Measurements from ENCODE around the gene DNAH17. TPM values are rescaled to one million over a fixed set of nuclear protein-coding genes. Genes with fewer than 3 reads are reported as not detected.

DNAH17 gene
- total RNA-seq, 4 donors from 2014 or later = 0.89 to 15.4 (median 3.8) TPM

DNA sequence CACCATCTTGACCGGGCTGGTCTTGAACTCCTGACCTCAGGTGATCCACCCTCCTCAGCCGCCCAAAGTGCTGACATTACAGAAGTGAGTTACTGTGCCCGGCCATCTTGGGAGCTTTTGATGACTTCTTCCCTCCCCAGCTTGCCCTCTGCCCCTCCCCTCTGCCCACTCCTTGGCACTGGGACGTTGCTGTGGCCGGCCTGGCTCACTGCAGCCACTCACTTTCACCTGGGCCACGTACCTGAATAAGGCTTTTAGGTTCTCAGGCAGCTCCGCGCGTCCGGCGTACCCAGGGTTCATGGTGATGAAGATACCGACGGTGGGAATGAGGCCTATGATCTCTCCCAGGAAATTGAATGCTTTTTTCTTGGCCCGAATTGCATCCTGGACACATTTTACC, 81.6 kb downstream of the DNAH17 start:
- intact Hi-C loops (cut with DNase I; ENCODE audit: low total_unique reads) = loop anchor here (10.0 kb wide), 1 partner anchor 209 kb away; no protein-coding TSS in a partner anchor
- no peak overlapping the region for H3K4me3 ChIP-seq (ENCODE audit: low read depth, poor library complexity, severe bottlenecking)
- WGBS, 2 donors = 88% methylated on average over 14 of the region's 14 CpGs
- no peak for TF ChIP-seq POLR2A (IDR thresholded peaks at IDR 0.05)
- TF ChIP-seq, protein P1, sequence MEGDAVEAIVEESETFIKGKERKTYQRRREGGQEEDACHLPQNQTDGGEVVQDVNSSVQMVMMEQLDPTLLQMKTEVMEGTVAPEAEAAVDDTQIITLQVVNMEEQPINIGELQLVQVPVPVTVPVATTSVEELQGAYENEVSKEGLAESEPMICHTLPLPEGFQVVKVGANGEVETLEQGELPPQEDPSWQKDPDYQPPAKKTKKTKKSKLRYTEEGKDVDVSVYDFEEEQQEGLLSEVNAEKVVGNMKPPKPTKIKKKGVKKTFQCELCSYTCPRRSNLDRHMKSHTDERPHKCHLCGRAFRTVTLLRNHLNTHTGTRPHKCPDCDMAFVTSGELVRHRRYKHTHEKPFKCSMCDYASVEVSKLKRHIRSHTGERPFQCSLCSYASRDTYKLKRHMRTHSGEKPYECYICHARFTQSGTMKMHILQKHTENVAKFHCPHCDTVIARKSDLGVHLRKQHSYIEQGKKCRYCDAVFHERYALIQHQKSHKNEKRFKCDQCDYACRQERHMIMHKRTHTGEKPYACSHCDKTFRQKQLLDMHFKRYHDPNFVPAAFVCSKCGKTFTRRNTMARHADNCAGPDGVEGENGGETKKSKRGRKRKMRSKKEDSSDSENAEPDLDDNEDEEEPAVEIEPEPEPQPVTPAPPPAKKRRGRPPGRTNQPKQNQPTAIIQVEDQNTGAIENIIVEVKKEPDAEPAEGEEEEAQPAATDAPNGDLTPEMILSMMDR (IDR thresholded peaks at IDR 0.05) = no peak
- no peak for DNase-seq (ENCODE audit: low spot score in 2 of 2)

DNA sequence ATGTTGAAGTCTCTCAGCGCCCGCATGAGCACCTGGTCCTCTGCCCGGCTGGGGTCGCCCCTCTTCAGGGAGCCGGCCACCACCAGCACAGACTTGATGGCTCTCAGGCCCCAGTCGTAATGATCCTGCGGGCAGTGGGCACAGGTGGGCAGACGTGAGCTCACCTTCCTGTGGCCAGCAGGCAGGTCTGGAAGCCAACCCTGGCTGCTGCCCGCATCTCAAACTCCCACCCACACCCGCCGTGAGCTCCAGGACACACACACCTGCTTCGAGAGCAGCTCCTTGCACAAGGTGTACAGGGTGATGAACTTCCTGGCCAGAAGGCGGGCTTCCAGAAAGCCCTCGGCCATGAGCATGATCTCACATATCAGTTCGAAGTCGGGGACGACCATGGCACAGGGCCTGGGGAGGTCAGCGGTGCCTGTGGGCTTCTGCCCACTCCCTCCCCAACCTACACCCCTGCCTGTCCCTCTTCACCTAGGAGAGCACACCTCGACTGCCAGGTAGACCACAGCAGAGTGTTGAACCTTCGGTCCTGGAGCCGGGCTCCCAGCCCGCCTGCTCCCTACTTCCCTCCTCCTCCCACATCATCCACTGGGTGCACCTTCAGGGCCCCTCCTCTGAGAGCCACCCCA, 82.4 kb downstream of the DNAH17 start:
- intact Hi-C loops (cut with DNase I; ENCODE audit: low total_unique reads) = loop anchor here (10.0 kb wide), 1 partner anchor 210 kb away; no protein-coding TSS in a partner anchor
- DNase-seq (ENCODE audit: low spot score in 2 of 2) = no peak
- TF ChIP-seq POLR2A (IDR thresholded peaks at IDR 0.05) = no peak
- TF ChIP-seq, protein P1 (IDR thresholded peaks at IDR 0.05) = no peak
- WGBS, 2 donors = 86 to 90% methylated on average over 22 of the region's 22 CpGs
- no peak overlapping the region for H3K4me3 ChIP-seq (ENCODE audit: low read depth, poor library complexity, severe bottlenecking)

DNA sequence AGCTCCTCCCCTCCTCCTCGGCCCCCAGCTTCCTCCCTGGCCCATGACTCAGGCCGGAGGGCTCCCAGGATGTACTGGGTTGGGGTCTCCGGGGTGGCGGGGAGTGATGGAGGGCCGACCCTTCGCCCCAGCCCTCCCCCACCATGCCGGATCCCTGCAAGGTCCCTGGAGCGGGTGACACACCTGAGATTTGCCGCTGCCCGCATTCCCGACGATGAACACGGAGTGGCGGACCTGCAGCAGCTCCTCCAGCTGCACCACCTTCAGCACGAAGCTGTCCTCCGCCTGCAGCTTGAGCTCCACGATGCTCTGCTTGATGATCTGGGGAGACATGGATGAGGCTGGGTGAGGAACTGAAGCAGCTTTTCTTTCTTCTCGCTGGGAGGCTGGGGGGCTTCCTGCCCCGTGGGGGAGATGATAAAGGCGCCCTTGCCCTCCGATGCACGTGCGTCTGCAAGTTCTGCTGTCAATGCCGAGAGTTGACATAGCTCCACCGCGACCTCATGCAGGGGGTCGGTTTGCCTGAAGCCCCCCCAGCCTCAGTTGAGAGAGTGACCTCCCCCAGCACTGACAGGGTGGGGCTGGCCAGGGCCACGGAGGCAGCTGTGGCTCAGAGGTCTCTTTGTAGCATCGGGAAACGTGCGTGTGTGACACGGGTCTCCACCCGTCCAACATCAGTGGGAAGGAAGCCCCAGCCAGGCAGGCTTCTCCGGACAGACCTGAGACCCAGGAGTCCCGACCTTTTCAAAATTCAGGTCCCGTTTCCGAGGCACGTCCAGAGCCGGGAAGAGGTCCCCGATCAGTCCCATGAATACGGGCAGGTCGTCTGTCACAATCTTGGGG, 83.1 kb downstream of the DNAH17 start:
- DNase-seq (ENCODE audit: low spot score in 2 of 2) = no peak
- TF ChIP-seq, protein P1 (IDR thresholded peaks at IDR 0.05) = no peak
- TF ChIP-seq POLR2A (IDR thresholded peaks at IDR 0.05) = no peak
- intact Hi-C loops (cut with DNase I; ENCODE audit: low total_unique reads) = loop anchor here (10.0 kb wide), 1 partner anchor 211 kb away; no protein-coding TSS in a partner anchor
- no peak overlapping the region for H3K4me3 ChIP-seq (ENCODE audit: low read depth, poor library complexity, severe bottlenecking)
- WGBS, 2 donors = 82 to 85% methylated on average over 42 of the region's 42 CpGs

DNA sequence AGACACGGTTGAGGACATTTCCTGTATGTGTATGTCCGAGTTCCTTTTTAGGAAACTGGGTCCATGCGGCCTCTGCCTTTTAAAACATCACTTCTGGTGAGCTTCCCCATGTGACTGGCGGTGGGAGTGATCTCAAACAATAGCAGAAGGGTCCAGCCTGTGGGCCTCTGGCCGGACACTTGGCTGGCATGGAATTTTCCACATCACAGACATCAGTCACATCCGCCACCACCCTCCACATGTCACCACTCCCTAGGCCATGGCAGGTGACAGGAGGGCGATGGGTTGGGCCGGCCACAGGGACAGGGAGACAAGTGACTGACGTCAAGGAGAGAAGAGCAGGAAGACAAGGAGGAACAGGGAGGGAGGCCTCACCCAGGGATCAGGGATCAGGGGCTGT, 83.7 kb downstream of the DNAH17 start:
- intact Hi-C loops (cut with DNase I; ENCODE audit: low total_unique reads) = loop anchor here (10.0 kb wide), 1 partner anchor 211 kb away; no protein-coding TSS in a partner anchor
- no peak overlapping the region for H3K4me3 ChIP-seq (ENCODE audit: low read depth, poor library complexity, severe bottlenecking)
- DNase-seq (ENCODE audit: low spot score in 2 of 2) = no peak
- 79 to 82% methylated on average over 9 of the region's 9 CpGs for WGBS, 2 donors
- TF ChIP-seq, protein P1 (IDR thresholded peaks at IDR 0.05) = no peak
- no peak for TF ChIP-seq POLR2A (IDR thresholded peaks at IDR 0.05)

DNA sequence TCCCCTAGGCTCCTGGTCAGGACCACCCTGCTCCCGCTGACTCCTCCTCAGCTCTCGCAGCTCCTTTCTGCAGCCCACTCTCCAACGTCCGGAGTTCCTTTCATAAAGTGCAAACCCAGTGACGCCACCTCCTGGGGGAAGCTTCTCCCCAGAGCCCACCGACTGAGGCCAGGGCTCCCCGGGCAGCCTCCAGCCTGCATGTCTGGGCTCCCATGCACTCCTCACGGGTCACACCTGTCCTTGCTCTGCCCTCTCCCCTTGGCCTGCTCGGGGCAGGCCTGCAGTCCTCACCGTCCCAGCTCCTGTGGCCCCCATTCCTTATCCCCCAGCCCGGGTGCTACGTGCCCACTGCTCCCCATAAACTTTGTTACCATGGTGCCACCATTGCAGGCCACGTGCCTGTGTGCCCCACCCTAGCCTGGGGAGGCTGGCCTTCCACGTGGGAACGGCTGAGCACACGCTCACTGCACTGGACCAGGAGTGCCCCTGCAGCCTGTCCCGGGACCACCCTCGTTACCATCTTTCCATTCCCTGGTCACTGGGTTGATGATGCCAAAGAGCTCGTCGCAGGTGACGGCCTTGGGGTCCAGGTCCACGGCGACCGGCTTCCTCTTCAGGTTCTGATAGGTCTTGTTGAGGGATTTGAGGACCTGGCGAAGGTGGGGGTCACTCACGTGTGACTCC, 84.9 kb downstream of the DNAH17 start:
- H3K4me3 ChIP-seq (ENCODE audit: low read depth, poor library complexity, severe bottlenecking) = no peak overlapping the region
- intact Hi-C loops (cut with DNase I; ENCODE audit: low total_unique reads) = loop anchor here (10.0 kb wide), 1 partner anchor 213 kb away; no protein-coding TSS in a partner anchor
- TF ChIP-seq, protein P1 (IDR thresholded peaks at IDR 0.05) = no peak
- no peak for TF ChIP-seq POLR2A (IDR thresholded peaks at IDR 0.05)
- DNase-seq (ENCODE audit: low spot score in 2 of 2) = no peak
- 82% methylated on average over 26 of the region's 26 CpGs for WGBS, 2 donors

All from lower leg skin (tissue), 4 donors.